GM12878 (cell line): Measurements from ENCODE around the gene ADSS2. TPM values are rescaled to one million over a fixed set of nuclear protein-coding genes. Genes with fewer than 3 reads are reported as not detected.

Experiments
- ATAC-seq: fragments of 200-7000 bp; cut with Tn5 transposase; 3 replicates; pipeline ENCODE4 v1.9.1; 2020; ENCODE audit warnings: mild to moderate bottlenecking, moderate library complexity
- BruUV-seq: library from RNA; stranded (reverse); fragments of 400-500 nt; replicated peaks from 2 replicates; lab custom pipeline; 2021; lab: Mats Ljungman, UMichigan
- CTCF ChIA-PET: fragments of 300-600 bp; sonication (Branson Sonifier 250); formaldehyde crosslinking; extraction: SDS; loops from one replicate; lab custom pipeline; 2021; ENCODE audit warnings: inconsistent platforms; lab: Yijun Ruan, JAX
- POLR2A ChIA-PET: fragments of 350-600 bp; formaldehyde crosslinking; extraction: SDS; loops from one replicate; lab custom pipeline; 2021; ENCODE audit warnings: inconsistent platforms; lab: Charles Lee
- RAD21 ChIA-PET: fragments of 300-600 bp; sonication (Branson Sonifier 250); formaldehyde crosslinking; loops from one replicate; lab custom pipeline; 2023; ENCODE audit warnings: antibody characterized with exemption; ENCODE audit not compliant: unreplicated experiment; lab: Charles Lee
- SMC1A ChIA-PET: fragments of 300-600 bp; sonication (Branson Sonifier 250); formaldehyde crosslinking; loops from one replicate; lab custom pipeline; 2023; ENCODE audit not compliant: unreplicated experiment, uncharacterized antibody; lab: Charles Lee
- DNase-seq: peaks from one replicate; pipeline ENCODE4 v3.0.0-alpha.2; 2011; ENCODE audit warnings: low read depth, low spot score
- FAIRE-seq: peaks from 3 replicates; lab custom pipeline; 2011; peaks lifted over from hg19 to GRCh38; lab: Jason Lieb, UNC
- H2AFZ ChIP-seq: 2 replicates; pipeline ENCODE4 v1.6.0; 2011; ENCODE audit warnings: low read depth, low read length, control low read depth; ENCODE audit not compliant: control insufficient read depth
- H3K27ac ChIP-seq: 2 replicates; pipeline ENCODE4 v1.5.1; 2011; ENCODE audit warnings: control low read depth; ENCODE audit not compliant: control insufficient read depth, insufficient read depth
- H3K27me3 ChIP-seq, 2 experiments: replicated peaks in 1 of 2; 2 replicates each; pipeline versions ENCODE4 v1.6.0 to v1.6.1; 2011; ENCODE audit warnings: low read length in 1 of 2; ENCODE audit not compliant: control insufficient read depth in 2 of 2, insufficient read depth in 2 of 2
- H3K36me3 ChIP-seq, 2 experiments: 2 replicates each; pipeline ENCODE4 v1.5.1; 2011; ENCODE audit warnings: low read length in 1 of 2; ENCODE audit not compliant: control insufficient read depth in 2 of 2, insufficient read depth in 2 of 2
- H3K4me1 ChIP-seq: 2 replicates; pipeline ENCODE4 v1.6.1; 2011; ENCODE audit warnings: mild to moderate bottlenecking, low read length, moderate library complexity, mixed read lengths; ENCODE audit not compliant: control insufficient read depth, insufficient read depth
- H3K4me2 ChIP-seq: 2 replicates; pipeline ENCODE4 v1.6.0; 2011; ENCODE audit warnings: control low read depth; ENCODE audit not compliant: control insufficient read depth, insufficient read depth
- H3K4me3 ChIP-seq: fragments of 200-600 bp; sonication (generic); 2 replicates; pipeline ENCODE4 v1.5.1; 2016
- H3K79me2 ChIP-seq: 2 replicates; pipeline ENCODE4 v1.6.0; 2011; ENCODE audit warnings: low read length; ENCODE audit not compliant: control insufficient read depth, insufficient read depth
- H3K9ac ChIP-seq: 2 replicates; pipeline ENCODE4 v1.8.0; 2011; ENCODE audit warnings: low read length, control low read depth, mixed read lengths; ENCODE audit not compliant: control insufficient read depth, insufficient read depth
- H3K9me3 ChIP-seq: replicated peaks from 3 replicates; pipeline ENCODE4 v1.5.1; 2011; ENCODE audit warnings: mild to moderate bottlenecking, low read length; ENCODE audit not compliant: control insufficient read depth, insufficient read depth
- H4K20me1 ChIP-seq: 2 replicates; pipeline ENCODE4 v1.6.0; 2011; ENCODE audit not compliant: control insufficient read depth, insufficient read depth
- BCL11A ChIP-seq: IDR thresholded peaks from 2 replicates; pipeline ENCODE4 v1.6.1; 2011; ENCODE audit warnings: low read depth, low read length
- EZH2 ChIP-seq: IDR thresholded peaks from 2 replicates; pipeline ENCODE4 v1.6.1; 2012; ENCODE audit warnings: low read depth, mild to moderate bottlenecking, control low read depth, inconsistent platforms, low read length, borderline replicate concordance; ENCODE audit not compliant: control insufficient read depth
- JUNB ChIP-seq: IDR thresholded peaks from 2 replicates; pipeline ENCODE4 v1.6.1; 2016; ENCODE audit warnings: antibody characterized with exemption, mild to moderate bottlenecking
- MEF2B ChIP-seq: fragments of 450-650 bp; IDR thresholded peaks from 2 replicates; pipeline ENCODE4 v1.6.1; 2018; ENCODE audit warnings: mild to moderate bottlenecking, moderate library complexity; ENCODE audit not compliant: partially characterized antibody, poor library complexity, severe bottlenecking
- NFXL1 ChIP-seq: fragments of 450-650 bp; IDR thresholded peaks from 2 replicates; pipeline ENCODE4 v1.6.1; 2017; ENCODE audit warnings: antibody characterized with exemption, mild to moderate bottlenecking, borderline replicate concordance
- NR2C1 ChIP-seq: fragments of 450-650 bp; IDR thresholded peaks from 2 replicates; pipeline ENCODE4 v1.6.1; 2017; ENCODE audit warnings: antibody characterized with exemption, mild to moderate bottlenecking, moderate library complexity
- POLR2A ChIP-seq: IDR thresholded peaks from 2 replicates; pipeline ENCODE4 v1.6.1; 2011; ENCODE audit warnings: low read depth, mild to moderate bottlenecking, low read length
- RELB ChIP-seq: fragments of 450-650 bp; IDR thresholded peaks from 2 replicates; pipeline ENCODE4 v1.6.1; 2017; ENCODE audit warnings: low read depth, mild to moderate bottlenecking, moderate library complexity
- RFX5 ChIP-seq: IDR thresholded peaks from 2 replicates; pipeline ENCODE4 v1.6.1; 2011; ENCODE audit warnings: low read depth, low read length, improper control_type of control experiment
- SP1 ChIP-seq: IDR thresholded peaks from one replicate; pipeline ENCODE4 v1.6.1; 2011; ENCODE audit warnings: low read depth, low read length
- ZSCAN29 ChIP-seq: fragments of 450-650 bp; IDR thresholded peaks from 2 replicates; pipeline ENCODE4 v1.6.1; 2017; ENCODE audit warnings: mild to moderate bottlenecking, moderate library complexity
- WGBS: methylation state at CpG from one replicate; pipeline ENCODE4 v1.1.6; 2016; ENCODE audit warnings: low lambda C conversion rate; ENCODE audit not compliant: insufficient replicate concordance, insufficient coverage; ENCODE audit errors: missing lambda C conversion rate; 5-methylcytosine and 5-hydroxymethylcytosine counted together
- in situ Hi-C: fragments of 300-500 bp; cut with MboI; formaldehyde crosslinking; loops from 9 replicates; pipeline ENCODE4 v1.14.3; 2018; ENCODE audit warnings: mixed read lengths
- intact Hi-C: fragments of 100-400 bp; cut with micrococcal nuclease; formaldehyde crosslinking; loops from one replicate; pipeline ENCODE4 v1.14.2; 2022; ENCODE audit not compliant: unreplicated experiment
- polyA plus RNA-seq, 11 experiments: library from polyadenylated mRNA; depleted of rRNA in 4 of 11; unstranded in 6 of 11; stranded (reverse) in 5 of 11; fragments of >200 nt; fragmentation: Nextera tagmentation in 4 of 11; fragmentation: Illumina TruSeq in 1 of 11; extraction: Ambion mirVana in 4 of 11; extraction: Trizol in 1 of 11; gene quantifications; 1 replicate in 1 of 11; 2 replicates in 10 of 11; pipeline versions ENCODE4 v1.2.1 to v1.2.3, GENCODE V29; 2011 to 2016; ENCODE audit warnings: inconsistent platforms in 2 of 11, missing spikeins in 2 of 11, low read depth in 1 of 11
- total RNA-seq, 4 experiments: library from RNA; depleted of rRNA in 3 of 4; stranded (reverse); fragments of >200 nt in 3 of 4; fragmentation: Illumina TruSeq in 1 of 4; extraction: Trizol in 1 of 4; gene quantifications; 2 replicates each; pipeline versions ENCODE4 v1.2.1 to v1.2.3, GENCODE V29; 2013 to 2021
- TF ChIP-seq, protein P1 (sequence below): IDR thresholded peaks from 2 replicates; pipeline ENCODE4 v1.6.1; 2012; ENCODE audit warnings: improper control_type of control experiment, low read depth, low read length; ENCODE audit not compliant: insufficient replicate concordance
- TF ChIP-seq, protein P2 (sequence below): IDR thresholded peaks from 2 replicates; pipeline ENCODE4 v1.6.1; 2012; ENCODE audit warnings: low read depth, low read length, improper control_type of control experiment
- TF ChIP-seq, protein P3 (sequence below): fragments of 450-650 bp; formaldehyde crosslinking; IDR thresholded peaks from 2 replicates; pipeline ENCODE4 v1.4.0; 2022; ENCODE audit warnings: mild to moderate bottlenecking, moderate library complexity

The ADSS2 gene
- total and polyA plus RNA-seq, 10 of the 15 experiments (the other 5 are each of a cell fraction or from before 2014, with no cell fraction given) = 8.1 to 49.3 (median 40.6) TPM

DNA sequence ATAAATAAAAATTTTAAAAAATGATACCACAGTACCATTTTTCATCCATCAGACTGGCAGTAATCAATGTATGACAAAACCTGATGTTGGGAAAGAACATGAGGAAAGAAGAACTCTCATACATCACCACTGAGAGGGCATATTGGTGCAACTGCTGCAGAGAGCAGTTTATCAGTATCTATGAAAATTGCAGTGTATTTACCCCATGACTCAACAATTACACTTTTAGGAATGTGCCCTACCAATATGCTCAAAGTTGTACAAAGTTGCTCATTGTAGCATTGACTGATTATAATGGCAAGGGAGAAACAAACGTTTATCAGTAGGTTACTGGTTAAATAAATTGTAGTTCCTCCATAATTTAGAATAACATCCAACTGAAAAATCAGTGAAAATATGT, 46.1 kb upstream of the ADSS2 start:
- Histone ChIP-seq H4K20me1 (no peaks in the 10 kb centered on the region), H3K27ac (no peak overlapping the region), H2AFZ (no peak overlapping the region), H3K9ac (no peak overlapping the region), H3K79me2 (no peaks in the 10 kb centered on the region), H3K4me1 (no peaks in the 10 kb centered on the region), H3K36me3 (no peaks in the 10 kb centered on the region), H3K27me3 (no peaks in the 10 kb centered on the region), H3K4me2 (no peak overlapping the region), H3K9me3 (no peaks in the 10 kb centered on the region), H3K4me3 (no peak overlapping the region)
- ChIA-PET CTCF (no interaction called here), SMC1A (no interaction called here), POLR2A (no interaction called here), RAD21 (no interaction called here)
- no peak for FAIRE-seq
- no peak for DNase-seq
- ATAC-seq = no peak
- 0% methylated on average over 1 of the region's 1 CpG for WGBS
- BruUV-seq = no TSS peak
- in situ Hi-C loops = no loop called here
- intact Hi-C loops = no loop called here
- TF ChIP-seq, protein P1, sequence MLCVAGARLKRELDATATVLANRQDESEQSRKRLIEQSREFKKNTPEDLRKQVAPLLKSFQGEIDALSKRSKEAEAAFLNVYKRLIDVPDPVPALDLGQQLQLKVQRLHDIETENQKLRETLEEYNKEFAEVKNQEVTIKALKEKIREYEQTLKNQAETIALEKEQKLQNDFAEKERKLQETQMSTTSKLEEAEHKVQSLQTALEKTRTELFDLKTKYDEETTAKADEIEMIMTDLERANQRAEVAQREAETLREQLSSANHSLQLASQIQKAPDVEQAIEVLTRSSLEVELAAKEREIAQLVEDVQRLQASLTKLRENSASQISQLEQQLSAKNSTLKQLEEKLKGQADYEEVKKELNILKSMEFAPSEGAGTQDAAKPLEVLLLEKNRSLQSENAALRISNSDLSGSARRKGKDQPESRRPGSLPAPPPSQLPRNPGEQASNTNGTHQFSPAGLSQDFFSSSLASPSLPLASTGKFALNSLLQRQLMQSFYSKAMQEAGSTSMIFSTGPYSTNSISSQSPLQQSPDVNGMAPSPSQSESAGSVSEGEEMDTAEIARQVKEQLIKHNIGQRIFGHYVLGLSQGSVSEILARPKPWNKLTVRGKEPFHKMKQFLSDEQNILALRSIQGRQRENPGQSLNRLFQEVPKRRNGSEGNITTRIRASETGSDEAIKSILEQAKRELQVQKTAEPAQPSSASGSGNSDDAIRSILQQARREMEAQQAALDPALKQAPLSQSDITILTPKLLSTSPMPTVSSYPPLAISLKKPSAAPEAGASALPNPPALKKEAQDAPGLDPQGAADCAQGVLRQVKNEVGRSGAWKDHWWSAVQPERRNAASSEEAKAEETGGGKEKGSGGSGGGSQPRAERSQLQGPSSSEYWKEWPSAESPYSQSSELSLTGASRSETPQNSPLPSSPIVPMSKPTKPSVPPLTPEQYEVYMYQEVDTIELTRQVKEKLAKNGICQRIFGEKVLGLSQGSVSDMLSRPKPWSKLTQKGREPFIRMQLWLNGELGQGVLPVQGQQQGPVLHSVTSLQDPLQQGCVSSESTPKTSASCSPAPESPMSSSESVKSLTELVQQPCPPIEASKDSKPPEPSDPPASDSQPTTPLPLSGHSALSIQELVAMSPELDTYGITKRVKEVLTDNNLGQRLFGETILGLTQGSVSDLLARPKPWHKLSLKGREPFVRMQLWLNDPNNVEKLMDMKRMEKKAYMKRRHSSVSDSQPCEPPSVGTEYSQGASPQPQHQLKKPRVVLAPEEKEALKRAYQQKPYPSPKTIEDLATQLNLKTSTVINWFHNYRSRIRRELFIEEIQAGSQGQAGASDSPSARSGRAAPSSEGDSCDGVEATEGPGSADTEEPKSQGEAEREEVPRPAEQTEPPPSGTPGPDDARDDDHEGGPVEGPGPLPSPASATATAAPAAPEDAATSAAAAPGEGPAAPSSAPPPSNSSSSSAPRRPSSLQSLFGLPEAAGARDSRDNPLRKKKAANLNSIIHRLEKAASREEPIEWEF = no peak
- TF ChIP-seq, protein P2, sequence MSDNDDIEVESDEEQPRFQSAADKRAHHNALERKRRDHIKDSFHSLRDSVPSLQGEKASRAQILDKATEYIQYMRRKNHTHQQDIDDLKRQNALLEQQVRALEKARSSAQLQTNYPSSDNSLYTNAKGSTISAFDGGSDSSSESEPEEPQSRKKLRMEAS = no peak
- TF ChIP-seq, protein P3, sequence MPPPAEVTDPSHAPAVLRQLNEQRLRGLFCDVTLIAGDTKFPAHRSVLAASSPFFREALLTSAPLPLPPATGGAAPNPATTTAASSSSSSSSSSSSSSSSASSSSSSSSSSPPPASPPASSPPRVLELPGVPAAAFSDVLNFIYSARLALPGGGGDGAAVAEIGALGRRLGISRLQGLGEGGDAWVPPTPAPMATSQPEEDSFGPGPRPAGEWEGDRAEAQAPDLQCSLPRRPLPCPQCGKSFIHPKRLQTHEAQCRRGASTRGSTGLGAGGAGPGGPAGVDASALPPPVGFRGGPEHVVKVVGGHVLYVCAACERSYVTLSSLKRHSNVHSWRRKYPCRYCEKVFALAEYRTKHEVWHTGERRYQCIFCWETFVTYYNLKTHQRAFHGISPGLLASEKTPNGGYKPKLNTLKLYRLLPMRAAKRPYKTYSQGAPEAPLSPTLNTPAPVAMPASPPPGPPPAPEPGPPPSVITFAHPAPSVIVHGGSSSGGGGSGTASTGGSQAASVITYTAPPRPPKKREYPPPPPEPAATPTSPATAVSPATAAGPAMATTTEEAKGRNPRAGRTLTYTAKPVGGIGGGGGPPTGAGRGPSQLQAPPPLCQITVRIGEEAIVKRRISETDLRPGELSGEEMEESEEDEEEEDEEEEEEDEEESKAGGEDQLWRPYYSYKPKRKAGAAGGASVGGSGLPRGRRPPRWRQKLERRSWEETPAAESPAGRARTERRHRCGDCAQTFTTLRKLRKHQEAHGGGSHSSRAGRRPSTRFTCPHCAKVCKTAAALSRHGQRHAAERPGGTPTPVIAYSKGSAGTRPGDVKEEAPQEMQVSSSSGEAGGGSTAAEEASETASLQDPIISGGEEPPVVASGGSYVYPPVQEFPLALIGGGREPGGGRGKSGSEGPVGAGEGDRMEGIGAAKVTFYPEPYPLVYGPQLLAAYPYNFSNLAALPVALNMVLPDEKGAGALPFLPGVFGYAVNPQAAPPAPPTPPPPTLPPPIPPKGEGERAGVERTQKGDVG (CRISPR knock-in tag) = no peak
- TF ChIP-seq SP1 = no peak
- no peak for TF ChIP-seq JUNB
- no peak for TF ChIP-seq NR2C1
- TF ChIP-seq ZSCAN29 = no peak
- TF ChIP-seq BCL11A = no peak
- TF ChIP-seq MEF2B = no peak
- TF ChIP-seq RELB = no peak
- TF ChIP-seq POLR2A = no peak
- TF ChIP-seq NFXL1 = no peak
- TF ChIP-seq EZH2 = no peak
- no peak for TF ChIP-seq RFX5
